ENCODE measurements around the gene SIRT7.

SIRT7 gene

DNA sequence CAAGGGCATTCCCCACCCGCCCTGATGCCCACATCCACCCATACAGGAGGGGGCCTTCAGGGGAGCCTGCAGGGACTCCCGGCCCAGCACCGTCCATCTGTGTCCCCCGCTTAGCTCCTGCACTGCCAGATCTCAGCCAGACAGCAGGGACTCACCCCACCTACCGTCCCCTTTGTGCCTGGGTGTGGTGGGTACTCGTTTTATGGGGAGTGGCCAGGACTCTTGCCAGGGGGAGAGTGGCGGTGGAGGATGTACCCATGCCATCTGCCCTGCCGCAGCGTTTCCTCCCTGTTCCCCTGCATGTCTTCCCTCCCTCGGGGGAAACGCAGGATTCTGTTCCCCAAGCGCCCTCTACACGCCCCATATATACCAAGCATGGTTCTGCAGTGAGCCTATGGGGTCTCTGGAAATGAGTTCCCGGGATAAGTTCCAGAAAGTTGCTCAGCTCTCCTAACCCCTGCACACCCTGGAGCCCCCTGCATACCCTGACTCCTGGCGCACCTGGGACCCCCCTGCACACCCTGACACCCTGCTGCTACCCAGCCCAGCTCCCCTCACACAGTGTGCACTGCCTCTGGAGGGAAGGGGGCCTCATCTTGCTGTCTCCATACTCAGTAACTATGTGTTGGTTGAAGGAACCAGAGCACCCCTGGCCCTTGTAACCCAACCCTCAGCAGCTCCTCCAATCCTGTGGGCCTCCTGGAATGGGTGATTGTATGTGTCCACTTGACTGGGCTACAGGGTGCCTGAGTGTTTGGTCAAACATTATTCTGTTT, 13.8 kb upstream of the SIRT7 start:
- DNase-seq = no peak

DNA sequence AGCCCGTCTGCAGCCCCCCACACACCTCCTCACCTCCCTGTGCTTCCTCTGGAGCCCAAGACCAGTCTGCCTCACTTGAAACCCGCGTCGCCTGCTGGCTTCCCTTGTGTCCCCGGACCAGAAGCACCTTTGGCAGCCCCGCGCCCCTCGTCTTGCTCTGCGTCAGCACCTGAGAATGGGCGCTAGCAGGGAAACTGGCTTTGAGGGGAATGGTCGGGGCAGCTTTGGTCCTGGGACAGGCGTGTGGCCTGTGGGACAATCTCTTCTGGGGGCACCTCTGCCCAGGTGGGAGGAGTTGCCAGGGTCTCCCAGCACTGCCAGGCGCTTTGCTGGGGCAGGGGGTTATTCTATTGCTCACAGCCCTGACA, 13.2 kb upstream of the SIRT7 start:
- no peak for DNase-seq

DNA sequence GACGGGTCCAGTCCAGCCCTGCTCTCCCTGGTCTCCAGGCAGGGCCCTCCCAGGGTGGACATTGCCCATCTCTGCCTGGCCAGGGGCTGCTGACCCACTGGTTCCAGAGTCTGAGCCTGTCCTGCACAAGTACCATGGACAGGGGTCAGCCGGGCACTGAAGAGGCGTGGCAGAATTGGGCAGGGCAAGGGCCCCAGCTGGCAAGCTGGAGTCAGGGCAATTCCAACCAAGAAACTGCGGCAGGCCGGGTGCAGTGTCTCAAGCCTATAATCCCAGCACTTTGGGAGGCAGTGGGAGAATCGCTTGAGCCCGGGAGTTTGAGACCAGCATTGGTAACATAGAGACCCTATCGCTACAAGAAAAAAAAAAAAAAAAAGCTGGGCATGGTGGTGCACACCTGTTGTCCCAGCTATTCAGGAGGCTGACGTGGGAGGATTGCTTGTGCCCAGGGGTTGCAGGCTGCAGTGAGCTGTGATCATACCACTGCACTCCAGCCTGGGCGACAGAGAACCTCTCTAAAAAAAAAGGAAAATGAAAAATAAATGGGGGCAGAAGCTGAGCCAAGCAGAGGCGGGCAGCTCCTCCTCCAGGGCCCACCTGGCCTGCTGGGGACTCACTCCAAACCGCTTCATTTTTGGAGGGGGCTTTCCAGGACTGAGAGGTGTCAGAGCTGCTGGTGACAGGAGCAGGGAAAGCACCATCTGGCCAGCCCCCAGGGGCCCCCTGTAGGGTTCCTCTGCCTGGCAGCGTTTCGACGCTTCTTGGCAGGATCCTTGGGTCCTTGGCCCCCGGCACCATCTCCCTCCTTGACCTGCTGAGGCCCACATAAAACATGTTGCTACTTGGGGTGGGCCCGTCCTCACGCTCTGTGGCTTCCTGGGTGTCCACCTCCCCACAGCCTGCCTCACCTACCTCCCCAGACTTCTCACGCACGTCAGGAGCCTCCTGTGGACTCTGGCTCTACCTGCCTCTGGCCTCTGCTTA, 12.5 kb upstream of the SIRT7 start:
- DNase-seq = no peak

DNA sequence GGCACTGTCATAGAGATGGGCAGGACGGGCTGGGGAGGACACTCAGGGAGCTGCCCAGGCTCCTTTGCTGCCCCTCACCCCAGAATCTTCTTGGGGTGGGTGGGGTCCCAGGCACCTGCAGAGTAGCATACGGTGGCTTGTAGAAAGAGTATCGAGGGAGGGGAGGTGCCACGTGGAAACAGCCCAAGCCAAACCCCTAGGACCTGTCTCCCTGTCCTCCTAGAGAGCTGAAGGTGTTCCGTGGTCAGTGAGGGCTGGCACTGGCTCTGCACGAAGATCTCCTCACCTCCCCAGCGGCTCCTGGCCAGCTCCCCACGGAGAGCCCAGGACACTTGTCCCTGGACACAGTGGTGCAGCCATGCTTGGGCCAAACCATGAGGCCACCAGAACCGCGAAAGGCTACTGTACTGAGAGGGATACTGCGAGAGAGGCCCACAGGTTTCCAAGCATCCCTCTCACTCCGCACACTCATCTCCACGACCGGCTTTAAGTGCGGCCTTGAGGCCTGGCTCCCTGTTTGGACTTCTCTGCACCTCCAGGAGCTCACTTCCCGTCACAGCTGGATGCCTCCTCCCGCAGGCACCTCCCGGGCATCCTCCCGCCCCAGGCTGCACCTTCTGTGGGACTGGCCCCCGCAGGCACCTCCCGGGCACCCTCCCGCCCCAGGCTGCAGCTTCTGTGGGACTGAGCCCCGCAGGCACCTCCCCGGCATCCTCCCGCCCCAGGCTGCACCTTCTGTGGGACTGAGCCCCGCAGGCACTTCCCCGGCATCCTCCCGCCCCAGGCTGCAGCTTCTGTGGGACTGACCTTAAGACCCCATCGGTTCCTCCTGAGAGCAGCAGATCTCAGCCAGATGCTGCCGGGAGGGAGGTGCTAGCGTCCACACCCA, 11.5 kb upstream of the SIRT7 start:
- DNase-seq = no peak

DNA sequence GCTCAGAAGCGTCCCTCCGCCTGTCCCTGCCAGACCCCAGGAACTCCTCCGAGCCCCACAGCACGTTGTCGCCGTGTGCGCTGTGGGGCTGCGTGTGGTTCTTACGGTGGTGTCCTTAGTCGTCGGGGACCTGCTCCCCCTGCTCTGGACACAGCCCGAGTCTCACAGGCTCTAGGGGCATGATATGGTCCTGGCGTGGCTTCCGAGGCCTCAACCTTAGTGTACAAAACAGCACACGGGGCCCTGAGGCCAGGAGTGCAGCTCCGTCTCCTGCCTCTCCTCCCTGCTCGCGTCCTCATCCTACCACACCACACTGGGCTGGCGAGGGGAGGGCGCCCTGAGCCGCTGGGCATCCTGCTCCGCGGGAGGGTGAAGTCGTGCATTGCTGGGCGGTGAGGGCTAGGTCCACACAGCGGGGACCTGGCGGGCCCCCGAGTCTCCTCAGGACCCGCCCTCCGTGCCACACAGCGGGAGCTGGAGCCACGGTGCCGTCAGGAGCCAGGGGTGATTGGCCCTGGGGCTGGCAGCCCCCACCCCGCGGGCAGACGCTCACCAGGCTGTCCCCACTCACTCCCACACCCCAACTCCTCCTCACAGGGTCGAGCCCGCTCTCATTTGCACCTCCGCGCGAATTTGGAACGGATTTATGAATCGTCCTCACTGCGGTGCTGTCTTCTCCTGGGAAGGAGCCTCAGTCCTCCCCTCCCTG, 10.7 kb upstream of the SIRT7 start:
- no peak for DNase-seq

DNA sequence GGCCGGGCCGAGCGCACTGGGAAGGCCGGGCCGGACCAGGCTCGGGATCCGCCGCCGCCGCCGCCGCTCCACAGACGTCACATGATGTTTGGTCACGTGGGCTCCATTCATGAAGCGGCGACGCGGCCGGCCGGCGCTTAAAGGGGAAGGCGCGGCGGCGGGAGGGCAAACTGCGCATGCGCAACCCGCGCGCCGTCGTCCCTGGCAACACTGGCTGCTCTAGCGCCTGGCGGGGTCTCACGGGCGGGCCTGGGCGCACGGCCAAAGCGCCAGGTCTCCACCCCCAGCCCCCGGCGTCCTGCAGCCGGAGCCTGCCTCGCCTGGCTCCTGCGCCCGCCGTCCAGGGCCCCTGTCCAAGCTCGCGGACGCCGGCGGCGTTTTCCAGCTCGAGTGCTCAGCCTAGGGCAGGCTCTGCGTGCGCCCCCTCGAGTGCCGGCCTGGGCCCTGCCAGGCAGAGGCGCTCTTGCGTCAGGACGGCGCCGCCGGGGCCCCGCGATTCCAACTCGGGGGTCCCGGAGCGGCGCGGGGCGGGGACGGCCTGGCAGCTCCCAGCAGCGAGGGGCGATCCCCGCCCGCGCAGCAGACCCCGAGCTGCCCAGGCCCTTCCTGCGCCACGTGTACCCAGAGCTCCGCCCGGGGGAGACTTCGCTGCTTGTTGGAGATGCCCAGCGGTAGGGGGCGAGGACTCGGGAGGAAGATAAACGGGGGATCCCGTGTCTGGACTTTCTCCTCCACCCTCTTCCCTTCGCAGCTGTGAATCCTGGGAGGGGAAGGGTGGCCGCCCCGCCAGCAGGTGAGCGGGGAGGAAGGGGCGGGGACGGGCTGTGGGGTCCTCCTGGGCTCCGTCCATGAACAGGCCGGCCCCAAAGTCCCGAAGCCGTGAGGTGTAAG, 9.9 kb upstream of the SIRT7 start, which contains the start of gene MAFG:
MAFG (minus strand) TSS at position 83 of the 891 bp plus-strand sequence. CDS start 4,550 bp downstream, outside the sequence.
- DNase-seq = peak; percentile 90

DNA sequence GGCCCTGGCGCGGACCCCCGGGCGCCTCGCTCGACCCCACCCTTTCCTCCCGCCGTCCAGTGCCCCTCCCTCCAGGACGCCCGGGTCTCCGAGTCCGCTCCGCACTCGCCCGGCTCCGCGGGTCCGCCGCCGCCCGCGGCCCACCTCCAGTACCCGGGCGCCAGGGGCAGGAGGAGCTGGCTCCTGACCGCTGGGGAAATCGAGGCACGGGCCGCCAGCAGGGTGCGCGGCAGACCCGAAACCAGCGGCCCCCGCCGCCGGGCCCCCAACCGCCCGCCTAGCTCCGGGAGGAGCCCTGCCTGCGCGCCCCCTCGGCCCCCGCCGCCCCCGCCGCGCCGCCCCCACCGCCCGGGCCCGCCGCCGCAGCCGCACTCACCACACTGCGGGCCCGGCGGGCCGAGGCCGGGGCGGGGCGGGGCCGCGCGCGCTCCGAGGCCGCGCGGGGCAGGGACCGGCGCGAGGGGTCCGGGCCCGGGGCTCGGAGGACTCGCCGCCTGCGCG, 9.2 kb upstream of the SIRT7 start:
- peak; percentile 41 for DNase-seq

DNA sequence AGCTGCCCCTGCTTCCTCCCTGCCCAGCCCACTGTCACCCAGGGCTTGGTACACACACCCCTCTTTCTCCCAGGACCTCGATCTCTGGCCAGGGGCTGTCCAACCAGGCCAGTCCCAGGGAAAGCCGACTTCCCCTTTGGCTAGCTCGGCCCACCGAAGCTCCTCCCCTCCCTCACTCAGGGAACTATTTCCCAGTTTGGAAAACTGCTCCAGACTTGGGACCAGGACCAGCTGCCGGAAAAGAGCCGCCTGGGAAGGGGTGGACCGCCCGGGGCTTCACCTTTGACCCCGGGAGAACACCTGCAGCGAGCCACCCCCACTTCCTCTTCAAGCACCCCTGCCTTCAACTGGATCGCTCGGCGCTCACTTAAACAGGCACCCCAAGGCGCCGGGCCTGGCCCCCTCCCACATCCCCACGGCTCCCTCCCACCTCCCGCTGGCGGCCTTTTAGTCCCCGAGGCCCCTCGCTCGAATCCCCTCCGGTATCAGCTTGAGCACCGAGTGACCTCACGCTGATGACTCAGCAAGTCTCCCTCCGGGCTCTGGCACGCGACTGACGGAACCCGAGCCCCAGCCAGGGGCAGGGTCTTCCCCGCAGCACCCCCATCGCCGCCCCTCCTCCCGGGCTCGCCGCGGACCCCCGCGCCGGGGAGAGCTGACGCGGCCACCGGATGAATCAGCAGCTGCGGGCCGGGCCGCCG, 8.6 kb upstream of the SIRT7 start:
- peak; percentile 76 for DNase-seq

DNA sequence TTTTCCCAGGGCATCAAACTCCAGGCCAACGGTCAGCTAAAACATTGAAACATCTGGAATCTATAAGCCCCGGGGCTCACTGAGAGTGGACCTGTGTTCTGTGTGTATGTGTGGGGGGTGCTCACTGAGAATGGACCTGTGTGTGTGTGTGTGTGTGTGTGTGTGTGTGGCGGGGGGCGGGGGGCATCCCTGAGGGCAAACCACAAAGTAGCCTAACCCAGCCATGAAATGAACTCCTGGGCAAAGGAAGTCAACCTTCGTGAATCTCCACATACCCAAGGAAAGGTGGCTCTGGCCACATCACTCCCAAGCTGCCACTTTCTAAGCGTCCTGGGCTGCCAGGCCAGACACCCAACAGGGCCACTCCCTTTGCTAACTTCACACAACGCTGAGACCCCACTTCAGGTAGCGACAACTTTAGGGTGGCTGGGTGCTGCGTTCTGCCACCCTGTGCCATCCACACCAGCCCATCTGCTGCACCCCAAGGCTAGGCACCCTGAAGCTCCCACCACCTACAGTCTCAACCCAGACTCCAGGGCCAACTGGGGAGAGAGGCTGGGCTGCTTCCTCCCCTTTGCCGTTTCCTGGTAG, 8.0 kb upstream of the SIRT7 start:
- no peak for DNase-seq

DNA sequence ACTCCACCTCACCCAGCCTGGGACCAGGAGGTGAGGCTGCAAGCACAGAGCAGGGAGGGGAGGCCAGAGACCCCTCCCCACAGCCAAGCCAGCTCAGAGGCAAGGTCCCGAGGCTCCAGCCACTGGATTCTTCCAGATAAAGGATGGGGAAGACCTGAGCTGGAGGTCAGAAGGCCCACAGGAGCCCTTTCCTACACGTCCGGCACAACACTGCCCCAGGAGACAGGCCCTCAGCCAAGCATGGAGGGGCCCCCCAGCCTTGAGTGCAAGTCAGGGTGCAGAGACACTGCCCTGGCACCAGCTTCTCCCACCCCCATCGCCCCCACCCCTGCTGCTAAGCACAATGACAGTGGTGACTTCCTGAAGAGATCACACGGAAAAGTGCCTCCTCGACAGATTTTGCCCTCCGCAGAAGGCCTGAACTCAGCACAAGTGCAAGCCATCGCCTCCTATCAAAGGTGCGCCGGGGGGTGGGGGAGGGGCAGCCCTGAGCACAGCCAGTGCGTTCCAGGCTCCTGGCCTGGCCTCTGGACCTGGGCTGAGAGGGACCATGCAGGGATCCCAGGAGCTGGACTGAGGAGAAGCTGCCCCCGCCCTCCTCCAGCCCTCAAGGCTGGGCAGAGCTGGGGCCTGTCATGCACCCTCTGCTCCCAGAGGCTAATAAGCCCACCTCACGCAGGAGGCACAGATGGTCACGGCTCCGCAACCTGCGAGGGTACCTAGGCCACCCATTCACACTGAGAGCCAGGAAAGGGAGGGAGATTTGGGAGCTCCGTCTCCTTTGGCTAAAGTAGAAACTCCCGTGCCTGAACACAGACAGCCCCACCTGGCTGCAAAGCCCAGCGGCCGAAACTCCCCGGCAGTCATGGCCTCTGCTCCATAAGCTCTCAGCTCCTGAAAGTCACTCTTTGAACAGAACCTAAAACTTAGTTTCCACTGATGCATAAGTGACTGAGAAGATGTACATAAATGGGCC, 6.9 kb upstream of the SIRT7 start:
- no peak for DNase-seq

DNA sequence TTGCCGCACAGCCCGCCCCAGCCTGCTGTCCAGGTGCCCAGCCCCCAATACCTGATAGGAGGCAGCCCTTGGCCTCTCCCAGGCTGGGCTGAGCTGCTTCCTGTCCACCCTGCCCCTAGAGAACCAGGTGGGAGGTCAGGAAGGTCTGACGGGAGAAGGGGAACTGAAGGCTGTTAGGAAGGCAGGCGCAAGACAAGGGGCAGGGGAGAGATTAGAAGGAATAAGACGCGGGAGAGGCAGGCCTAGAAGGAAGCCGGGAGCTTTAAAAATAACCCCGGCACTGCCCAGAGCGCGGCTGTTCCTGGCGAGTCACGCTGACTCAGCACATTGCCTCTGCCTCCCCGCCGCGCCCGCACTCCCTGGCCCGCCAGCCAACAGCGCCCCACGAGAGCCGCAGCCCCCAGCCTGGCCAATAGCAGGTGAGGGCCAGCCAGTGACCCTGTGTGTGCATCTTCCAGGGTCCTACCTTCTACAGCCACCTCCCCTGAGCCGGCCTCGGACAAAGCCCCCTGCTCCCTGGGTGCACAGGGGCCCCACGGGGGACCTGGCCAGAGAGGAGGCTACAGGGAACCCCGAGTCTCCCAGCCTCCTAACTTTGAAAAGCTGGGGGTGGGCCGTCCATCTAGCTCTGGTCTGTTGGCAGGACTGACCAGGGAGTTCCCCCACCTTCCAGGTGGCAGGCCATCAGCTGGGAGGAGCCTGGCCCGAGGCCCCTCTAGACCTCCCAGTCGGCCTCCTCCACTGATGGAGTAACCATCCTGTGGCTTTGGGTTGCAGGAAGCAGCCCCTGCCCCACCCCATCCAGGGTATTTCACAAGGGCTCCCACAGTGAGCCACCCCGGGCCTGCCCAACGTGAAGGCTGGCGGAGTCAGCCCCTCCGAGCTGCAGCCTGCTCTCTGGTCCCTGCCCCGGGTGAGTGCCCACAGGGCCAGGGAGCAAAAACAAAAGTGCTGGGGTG, 5.6 kb upstream of the SIRT7 start:
- DNase-seq = no peak

DNA sequence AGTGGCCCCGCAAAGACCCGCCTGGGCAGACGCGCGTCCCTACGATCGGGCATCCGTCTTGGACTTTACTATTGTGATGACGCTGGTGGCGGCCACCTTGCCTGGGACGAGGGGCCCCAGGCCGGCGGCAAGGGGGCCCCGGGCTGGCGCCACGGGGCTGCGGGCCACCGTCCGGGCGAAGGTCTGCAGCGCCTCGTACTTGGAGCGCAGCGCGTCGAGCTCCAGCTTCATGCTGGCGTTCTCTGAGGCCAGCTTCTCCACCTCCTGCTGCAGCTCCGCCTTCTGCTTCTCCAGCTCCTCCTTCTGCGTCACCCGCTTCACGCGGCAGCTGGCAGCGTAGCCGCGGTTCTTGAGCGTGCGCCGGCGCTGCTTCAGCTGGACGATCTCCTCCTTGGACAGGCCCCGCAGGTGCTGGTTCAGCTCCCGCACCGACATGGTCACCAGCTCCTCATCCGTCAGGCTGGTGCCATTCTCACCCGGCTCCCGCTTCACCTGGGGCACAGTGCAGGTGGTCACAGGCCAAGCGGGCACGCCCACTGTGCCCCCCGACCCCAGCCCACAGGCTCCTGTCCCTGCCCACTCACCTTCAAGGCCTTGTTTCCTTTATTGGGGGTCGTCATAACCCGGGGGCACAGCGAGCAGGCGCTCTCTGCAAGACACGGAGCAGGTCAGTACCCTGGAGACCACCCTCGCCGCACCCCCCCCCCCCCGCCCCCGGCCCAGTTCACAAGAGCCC, 4.8 kb upstream of the SIRT7 start:
- DNase-seq = no peak

DNA sequence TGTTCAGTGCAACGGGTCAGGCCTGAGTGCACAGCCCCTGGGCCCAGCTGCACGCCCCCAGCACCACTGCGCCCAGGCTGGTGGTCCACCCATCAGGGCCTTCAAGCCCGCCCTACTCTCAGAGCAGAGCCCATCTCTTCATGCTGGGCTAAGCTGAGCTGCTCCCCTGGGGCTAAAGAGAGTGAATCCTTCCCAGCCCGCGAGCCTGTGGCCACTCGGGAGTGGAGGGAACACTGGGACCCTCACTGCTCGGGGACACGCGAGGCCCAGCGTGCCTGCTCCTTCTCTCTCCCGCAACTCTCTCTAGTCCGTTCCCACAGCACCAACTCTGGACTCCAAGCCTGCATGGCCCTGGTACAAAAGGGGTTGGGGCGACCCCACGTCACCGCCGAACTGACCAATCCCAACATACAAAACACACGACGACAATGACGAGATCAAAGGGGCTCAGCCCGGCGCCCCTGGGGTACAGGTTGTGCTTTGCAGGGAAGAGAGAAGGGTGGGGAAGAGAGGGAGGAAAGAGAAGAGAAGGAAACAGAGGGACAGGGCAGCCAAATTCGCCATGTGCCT, 4.1 kb upstream of the SIRT7 start:
- no peak for DNase-seq

DNA sequence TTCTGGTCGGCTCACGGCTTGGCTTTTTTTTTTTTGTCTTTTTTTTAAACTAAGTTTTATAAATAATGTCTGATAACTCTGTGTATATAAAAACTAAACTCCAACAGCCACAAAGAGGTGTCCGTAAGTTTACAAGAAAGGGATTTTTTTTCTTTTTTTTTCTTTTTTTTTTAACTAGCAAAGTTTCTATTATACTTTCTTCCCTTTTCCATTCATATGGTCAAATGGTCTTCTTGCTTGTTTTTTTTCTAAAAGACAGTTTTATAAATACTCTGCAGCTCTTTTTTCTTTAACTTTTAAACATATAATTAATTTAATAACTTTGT, 3.5 kb upstream of the SIRT7 start:
- DNase-seq = no peak

DNA sequence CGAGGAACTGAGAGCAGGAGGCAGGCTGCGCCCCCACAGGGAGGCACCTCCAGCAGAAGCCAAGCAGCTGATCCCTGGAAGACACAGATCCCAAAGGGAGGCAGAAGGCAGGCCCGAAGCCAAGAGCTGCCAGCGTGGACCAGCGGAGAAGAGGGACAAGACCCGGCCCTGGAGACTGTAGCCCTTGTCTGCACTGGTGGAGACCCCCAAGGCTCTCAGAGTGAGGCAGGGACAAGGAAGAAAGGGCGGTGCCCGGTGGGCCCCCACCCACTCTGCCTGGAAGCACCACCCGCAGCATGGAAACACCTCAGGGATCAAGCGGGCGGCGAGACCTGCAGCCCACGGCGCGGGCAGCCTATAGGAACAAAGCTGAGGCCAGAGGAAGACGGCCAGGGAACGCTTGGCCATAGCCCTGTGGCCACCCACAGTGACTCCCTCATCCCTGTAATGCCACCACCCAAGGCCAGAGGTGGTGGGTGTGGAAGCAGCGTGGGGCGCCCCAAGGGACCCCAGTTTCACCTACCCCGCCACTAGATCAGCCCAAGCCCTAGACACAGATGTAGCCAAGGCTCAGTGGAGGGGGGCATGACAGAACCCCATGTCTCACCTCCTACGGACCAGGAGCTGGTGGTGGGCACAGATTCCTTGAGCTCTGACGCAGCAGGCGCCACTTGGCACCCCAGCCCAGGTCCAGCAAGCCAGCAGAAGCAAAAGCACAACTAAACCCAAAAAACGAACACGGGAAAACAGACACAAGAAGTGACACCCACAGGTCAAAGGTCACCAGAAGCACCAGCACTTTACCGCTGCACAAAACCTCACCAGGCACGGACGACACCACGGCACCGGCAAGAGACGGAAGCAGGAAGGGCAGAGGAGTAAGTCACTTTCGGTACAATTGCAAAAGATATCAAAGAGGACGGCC, 2.9 kb upstream of the SIRT7 start:
- no peak for DNase-seq
